Hair follicular keratinocyte (primary cell): ENCODE data around the gene EXD2. TPM values are rescaled to one million over a fixed set of nuclear protein-coding genes. Genes with fewer than 3 reads are reported as not detected.

ENCODE experiments used
- total RNA-seq: library from RNA; depleted of rRNA; stranded (reverse); fragments of >200 nt; gene quantifications from 2 replicates; pipeline ENCODE4 v1.2.3, GENCODE V29; 2015

EXD2 gene, protein sequence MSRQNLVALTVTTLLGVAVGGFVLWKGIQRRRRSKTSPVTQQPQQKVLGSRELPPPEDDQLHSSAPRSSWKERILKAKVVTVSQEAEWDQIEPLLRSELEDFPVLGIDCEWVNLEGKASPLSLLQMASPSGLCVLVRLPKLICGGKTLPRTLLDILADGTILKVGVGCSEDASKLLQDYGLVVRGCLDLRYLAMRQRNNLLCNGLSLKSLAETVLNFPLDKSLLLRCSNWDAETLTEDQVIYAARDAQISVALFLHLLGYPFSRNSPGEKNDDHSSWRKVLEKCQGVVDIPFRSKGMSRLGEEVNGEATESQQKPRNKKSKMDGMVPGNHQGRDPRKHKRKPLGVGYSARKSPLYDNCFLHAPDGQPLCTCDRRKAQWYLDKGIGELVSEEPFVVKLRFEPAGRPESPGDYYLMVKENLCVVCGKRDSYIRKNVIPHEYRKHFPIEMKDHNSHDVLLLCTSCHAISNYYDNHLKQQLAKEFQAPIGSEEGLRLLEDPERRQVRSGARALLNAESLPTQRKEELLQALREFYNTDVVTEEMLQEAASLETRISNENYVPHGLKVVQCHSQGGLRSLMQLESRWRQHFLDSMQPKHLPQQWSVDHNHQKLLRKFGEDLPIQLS
- total RNA-seq = 19.1 and 19.3 TPM in 2 replicates

DNA sequence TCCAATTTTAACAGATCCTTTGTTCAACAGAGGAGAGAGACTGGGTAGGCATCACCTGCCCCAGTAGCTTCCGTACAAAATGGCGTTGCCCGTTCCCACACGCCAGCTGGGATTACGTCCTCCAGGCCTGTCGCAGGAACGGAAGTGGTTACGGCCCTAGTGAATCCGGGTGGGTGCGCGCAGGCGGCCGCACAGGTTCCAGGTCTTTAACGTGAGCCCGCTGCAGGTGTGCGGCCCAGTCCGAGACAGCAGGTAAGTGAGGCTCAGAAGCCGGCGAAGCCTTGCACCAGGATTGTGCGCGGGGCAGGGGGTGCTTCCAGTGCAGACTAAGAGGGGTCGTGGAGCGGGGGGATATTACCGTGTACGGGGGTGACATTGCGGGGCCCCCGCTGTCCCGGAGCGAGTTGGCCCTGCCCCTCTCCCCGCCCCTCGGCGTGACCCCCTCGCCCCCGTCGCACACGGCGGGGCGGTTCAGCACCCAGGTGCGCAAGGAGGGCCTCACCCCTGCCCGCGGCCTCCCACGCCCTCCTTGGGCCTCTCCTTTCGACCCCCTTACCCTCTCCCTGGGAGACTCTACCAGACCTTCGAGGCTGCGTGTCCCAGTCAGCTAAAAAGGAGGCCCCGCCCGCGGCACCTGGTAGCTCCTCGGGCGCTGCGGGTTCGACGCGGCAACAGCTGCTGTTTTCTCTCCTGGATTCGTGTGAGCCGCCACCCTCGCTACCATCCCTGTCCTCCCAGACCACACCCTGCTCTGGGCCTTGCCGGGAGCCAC lies at the start of gene EXD2:
EXD2 (plus strand) TSS at position 159 of the 772 bp plus-strand sequence. CDS start 17,973 bp downstream, outside the sequence.

DNA sequence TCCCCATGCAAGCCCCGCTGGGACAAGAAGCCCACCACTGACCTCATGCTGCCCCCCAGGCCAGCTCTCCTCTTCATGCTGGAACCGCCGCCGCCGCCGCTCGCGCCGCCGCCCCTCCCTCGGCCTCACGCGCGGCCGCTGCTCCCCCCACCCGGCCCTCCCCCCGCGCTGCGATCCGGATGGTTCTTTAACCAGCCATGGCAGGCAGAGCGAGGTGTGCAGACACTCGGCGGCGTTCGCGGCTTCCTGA lies 38.5 kb upstream of the EXD2 start, which contains the start of gene DCAF5:
DCAF5 (minus strand) TSS at position 218 of the 250 bp plus-strand sequence; CDS start at position 77, 141 bp downstream.

GRCh38 chr14:69259527-69260189 lies 68.4 kb downstream of the EXD2 start, which contains the start of gene GALNT16:
TSS of gene GALNT16 (plus strand) at chr14:69260158. CDS start at chr14:69260291, 133 bp downstream.

Other genes with a start within 250 kb of the EXD2 start
- gene ACTN1, start 212.2 kb upstream of the EXD2 start, total RNA-seq = 629 and 694 TPM in 2 replicates
- 11.2 and 15.7 TPM in 2 replicates for gene DCAF5, start 38.4 kb upstream of the EXD2 start, total RNA-seq
- gene GALNT16, start 68.7 kb downstream of the EXD2 start, total RNA-seq = not detected in 2 replicates
- 67.9 and 115 TPM in 2 replicates for gene ERH, start 206.8 kb downstream of the EXD2 start, total RNA-seq
- 59.4 and 62.9 TPM in 2 replicates for gene SLC39A9, start 207.2 kb downstream of the EXD2 start, total RNA-seq